ENCODE results near the gene FAM163B.

The FAM163B gene

DNA sequence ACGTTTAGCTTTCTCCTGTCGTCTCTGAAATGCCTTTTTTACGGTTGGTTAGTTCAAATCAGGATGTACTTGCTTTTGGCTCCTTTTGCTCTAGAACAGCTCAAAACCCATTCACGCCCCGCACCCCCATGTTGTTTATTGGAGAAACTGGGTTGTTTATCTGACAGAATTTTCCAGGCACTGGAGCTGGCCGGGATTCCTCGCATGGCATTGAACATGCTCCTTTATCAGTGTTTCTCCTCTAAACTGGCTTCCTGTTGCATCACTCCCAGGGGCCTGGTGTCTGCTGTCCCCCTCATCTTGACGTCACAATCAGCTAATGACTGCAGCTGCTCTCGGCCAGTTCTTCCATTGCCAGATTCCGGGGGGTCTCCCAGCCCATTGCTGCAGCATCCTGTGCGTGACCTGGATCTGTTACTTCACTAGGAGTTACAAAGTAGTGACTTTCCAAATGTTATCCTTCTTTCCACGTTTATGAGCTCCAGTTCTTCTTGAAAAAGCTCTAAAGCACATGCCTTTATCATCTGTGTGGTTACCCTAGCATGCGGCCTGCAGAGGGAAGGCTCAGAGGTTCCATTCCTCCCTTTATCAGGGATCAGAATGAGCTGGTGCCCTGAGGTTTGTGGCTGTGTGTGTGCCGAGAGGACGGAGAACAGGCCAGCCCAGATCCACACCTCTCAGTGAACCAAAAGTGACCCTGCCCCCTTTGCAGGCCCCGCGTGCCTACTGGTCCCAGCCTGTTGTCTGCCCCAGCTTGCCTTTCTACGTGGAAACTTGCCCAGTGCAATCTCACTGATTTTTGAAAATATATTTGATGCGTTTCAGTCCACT lies 27.5 kb downstream of the FAM163B start:
- H3K4me3 ChIP-seq (replicated peaks; ENCODE audit: insufficient read depth, low read length), result no peak overlapping the region
- H3K27me3 ChIP-seq (ENCODE audit: insufficient read depth, poor library complexity, severe bottlenecking), result peaks cover 55% of the 10 kb centered on the region
- TF ChIP-seq SPI1 (IDR thresholded peaks at IDR 0.05; ENCODE audit: borderline replicate concordance, low read depth), result no peak
- TF ChIP-seq GABPA (IDR thresholded peaks at IDR 0.05; ENCODE audit: low read depth), result no peak
- TF ChIP-seq, protein P1, sequence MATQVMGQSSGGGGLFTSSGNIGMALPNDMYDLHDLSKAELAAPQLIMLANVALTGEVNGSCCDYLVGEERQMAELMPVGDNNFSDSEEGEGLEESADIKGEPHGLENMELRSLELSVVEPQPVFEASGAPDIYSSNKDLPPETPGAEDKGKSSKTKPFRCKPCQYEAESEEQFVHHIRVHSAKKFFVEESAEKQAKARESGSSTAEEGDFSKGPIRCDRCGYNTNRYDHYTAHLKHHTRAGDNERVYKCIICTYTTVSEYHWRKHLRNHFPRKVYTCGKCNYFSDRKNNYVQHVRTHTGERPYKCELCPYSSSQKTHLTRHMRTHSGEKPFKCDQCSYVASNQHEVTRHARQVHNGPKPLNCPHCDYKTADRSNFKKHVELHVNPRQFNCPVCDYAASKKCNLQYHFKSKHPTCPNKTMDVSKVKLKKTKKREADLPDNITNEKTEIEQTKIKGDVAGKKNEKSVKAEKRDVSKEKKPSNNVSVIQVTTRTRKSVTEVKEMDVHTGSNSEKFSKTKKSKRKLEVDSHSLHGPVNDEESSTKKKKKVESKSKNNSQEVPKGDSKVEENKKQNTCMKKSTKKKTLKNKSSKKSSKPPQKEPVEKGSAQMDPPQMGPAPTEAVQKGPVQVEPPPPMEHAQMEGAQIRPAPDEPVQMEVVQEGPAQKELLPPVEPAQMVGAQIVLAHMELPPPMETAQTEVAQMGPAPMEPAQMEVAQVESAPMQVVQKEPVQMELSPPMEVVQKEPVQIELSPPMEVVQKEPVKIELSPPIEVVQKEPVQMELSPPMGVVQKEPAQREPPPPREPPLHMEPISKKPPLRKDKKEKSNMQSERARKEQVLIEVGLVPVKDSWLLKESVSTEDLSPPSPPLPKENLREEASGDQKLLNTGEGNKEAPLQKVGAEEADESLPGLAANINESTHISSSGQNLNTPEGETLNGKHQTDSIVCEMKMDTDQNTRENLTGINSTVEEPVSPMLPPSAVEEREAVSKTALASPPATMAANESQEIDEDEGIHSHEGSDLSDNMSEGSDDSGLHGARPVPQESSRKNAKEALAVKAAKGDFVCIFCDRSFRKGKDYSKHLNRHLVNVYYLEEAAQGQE (IDR thresholded peaks at IDR 0.05; ENCODE audit: insufficient replicate concordance, low read depth), result no peak
- TF ChIP-seq, protein P2, sequence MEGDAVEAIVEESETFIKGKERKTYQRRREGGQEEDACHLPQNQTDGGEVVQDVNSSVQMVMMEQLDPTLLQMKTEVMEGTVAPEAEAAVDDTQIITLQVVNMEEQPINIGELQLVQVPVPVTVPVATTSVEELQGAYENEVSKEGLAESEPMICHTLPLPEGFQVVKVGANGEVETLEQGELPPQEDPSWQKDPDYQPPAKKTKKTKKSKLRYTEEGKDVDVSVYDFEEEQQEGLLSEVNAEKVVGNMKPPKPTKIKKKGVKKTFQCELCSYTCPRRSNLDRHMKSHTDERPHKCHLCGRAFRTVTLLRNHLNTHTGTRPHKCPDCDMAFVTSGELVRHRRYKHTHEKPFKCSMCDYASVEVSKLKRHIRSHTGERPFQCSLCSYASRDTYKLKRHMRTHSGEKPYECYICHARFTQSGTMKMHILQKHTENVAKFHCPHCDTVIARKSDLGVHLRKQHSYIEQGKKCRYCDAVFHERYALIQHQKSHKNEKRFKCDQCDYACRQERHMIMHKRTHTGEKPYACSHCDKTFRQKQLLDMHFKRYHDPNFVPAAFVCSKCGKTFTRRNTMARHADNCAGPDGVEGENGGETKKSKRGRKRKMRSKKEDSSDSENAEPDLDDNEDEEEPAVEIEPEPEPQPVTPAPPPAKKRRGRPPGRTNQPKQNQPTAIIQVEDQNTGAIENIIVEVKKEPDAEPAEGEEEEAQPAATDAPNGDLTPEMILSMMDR (IDR thresholded peaks at IDR 0.05; ENCODE audit: insufficient read depth, low read length), result no peak
- TF ChIP-seq POLR2AphosphoS5 (IDR thresholded peaks at IDR 0.05; ENCODE audit: low read depth), result no peak
- no peak overlapping the region for H3K27ac ChIP-seq (replicated peaks)
- no peak for DNase-seq (ENCODE audit: low read depth in 1 of 2, low spot score in 1 of 2)

DNA sequence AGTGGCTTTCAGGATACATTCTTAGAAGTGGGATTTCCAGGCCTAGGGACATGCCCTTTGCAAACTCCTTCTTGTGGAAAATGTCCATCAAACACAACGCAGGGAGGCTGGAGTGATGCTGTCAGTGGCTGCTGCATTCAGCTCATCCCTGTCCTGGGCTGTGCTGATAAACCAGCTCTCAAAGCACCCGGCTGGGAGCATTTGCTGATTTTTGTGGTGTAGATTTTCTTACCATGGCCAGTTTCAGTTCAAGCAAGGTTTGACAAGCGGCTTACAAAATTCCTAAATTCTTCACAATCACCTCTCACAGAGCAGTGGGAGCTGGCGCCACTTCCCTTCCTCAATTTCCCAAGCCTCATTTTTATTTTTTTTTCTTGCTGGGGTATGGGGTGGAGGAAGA lies 28.2 kb downstream of the FAM163B start:
- no peak for TF ChIP-seq SPI1 (IDR thresholded peaks at IDR 0.05; ENCODE audit: borderline replicate concordance, low read depth)
- TF ChIP-seq, protein P2 (IDR thresholded peaks at IDR 0.05; ENCODE audit: insufficient read depth, low read length), result no peak
- TF ChIP-seq, protein P1 (IDR thresholded peaks at IDR 0.05; ENCODE audit: insufficient replicate concordance, low read depth), result no peak
- no peak for TF ChIP-seq POLR2AphosphoS5 (IDR thresholded peaks at IDR 0.05; ENCODE audit: low read depth)
- no peak for TF ChIP-seq GABPA (IDR thresholded peaks at IDR 0.05; ENCODE audit: low read depth)
- Histone ChIP-seq H3K4me3 (replicated peaks; ENCODE audit: insufficient read depth, low read length) (no peak overlapping the region), H3K27me3 (ENCODE audit: insufficient read depth, poor library complexity, severe bottlenecking) (peaks cover 57% of the 10 kb centered on the region), H3K27ac (replicated peaks) (no peak overlapping the region)
- DNase-seq (ENCODE audit: low read depth in 1 of 2, low spot score in 1 of 2), result no peak

DNA sequence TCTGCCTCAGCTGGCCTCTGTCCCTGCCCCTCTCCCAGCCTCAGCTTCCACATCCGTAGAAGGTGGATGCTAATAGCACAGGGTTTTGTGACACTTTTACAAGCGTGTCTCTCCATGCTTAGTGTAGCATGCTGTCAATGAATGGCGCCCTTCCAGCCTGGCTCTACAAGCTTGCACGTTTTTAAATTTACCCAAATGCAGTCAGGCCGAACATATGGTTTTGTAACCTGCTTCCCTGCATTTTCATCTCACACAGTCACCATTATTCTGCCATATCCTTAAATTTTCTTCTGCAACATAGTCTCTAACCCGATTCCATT lies 28.8 kb downstream of the FAM163B start:
- no peak for DNase-seq (ENCODE audit: low read depth in 1 of 2, low spot score in 1 of 2)
- Histone ChIP-seq H3K27me3 (ENCODE audit: insufficient read depth, poor library complexity, severe bottlenecking) (peaks cover 51% of the 10 kb centered on the region), H3K27ac (replicated peaks) (no peak overlapping the region), H3K4me3 (replicated peaks; ENCODE audit: insufficient read depth, low read length) (no peak overlapping the region)
- TF ChIP-seq SPI1 (IDR thresholded peaks at IDR 0.05; ENCODE audit: borderline replicate concordance, low read depth), result no peak
- TF ChIP-seq POLR2AphosphoS5 (IDR thresholded peaks at IDR 0.05; ENCODE audit: low read depth), result no peak

DNA sequence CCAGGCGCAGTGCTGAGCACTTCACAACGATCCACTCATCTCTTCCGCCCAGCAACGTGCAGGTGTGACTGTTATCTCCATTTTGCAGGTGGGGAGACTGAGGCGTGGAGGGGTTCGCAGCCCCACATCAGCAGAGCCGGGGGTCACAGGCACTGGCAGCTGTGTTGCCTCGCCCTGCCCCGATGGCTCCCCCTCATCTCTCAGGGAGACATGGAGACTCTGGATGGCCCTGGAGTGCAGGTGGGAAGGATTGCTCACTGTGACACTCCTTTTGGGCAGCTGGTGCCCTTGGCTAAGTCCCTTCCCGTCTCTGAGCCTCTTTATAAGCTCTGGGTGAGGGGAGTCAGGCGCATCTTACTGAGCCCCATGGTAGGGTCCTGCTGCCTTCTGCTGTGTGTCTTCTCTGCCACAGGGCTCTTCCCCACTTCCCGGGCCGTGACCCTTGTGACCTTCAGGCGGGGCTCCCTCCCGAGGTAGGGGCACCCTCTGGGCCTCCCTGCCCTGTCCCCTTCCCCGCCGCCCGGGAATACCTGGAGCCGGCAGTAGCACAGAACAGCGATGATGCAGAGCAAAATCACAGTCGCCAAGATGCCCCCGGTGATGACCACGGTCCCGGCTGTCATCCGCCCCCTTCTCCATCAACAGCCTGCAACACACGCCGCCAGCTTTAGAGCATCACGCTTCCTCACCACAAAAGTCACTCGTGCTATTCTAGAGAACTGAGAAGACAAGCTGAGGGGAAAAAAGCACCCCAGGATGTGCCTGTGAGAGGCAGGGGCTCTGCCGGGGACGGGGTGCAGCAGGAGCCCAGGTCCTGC lies 29.4 kb downstream of the FAM163B start:
- peaks cover 45% of the 10 kb centered on the region for H3K27me3 ChIP-seq (ENCODE audit: insufficient read depth, poor library complexity, severe bottlenecking)

More for the DNA sequence above, 29.4 kb downstream of the FAM163B start:
- no peak for TF ChIP-seq POLR2AphosphoS5 (IDR thresholded peaks at IDR 0.05; ENCODE audit: low read depth)
- TF ChIP-seq, protein P2 (IDR thresholded peaks at IDR 0.05; ENCODE audit: insufficient read depth, low read length), result no peak
- no peak for TF ChIP-seq SPI1 (IDR thresholded peaks at IDR 0.05; ENCODE audit: borderline replicate concordance, low read depth)
- TF ChIP-seq GABPA (IDR thresholded peaks at IDR 0.05; ENCODE audit: low read depth), result no peak
- TF ChIP-seq, protein P1 (IDR thresholded peaks at IDR 0.05; ENCODE audit: insufficient replicate concordance, low read depth), result no peak
- DNase-seq (ENCODE audit: low read depth in 1 of 2, low spot score in 1 of 2), result no peak
- no peak overlapping the region for H3K27ac ChIP-seq (replicated peaks)
- no peak overlapping the region for H3K4me3 ChIP-seq (replicated peaks; ENCODE audit: insufficient read depth, low read length)
